Cardiac septum (tissue), 1 donor: ENCODE data around the gene INPP5A. TPM values are rescaled to one million over a fixed set of nuclear protein-coding genes. Genes with fewer than 3 reads are reported as not detected.
"Not testable (repeated sequence)": the region's sequence is repeated elsewhere in the genome, so short reads cannot be mapped to it uniquely, and the experiment has no call there.

Source experiments
- DNase-seq: peaks from one replicate; pipeline ENCODE4 v3.0.0-alpha.2; 2020; ENCODE audit warnings: low spot score
- intact Hi-C: fragments of 100-400 bp; cut with DNase I; formaldehyde crosslinking; loops from one replicate; pipeline ENCODE4 v1.14.0; 2022
- total RNA-seq: library from RNA; stranded (reverse); fragmentation: NEBNext Ultra II Directional; extraction: Animal tissue kit (Norgen Biotek cat#: 25700); gene quantifications from one replicate; pipeline ENCODE4 v1.2.1, GENCODE V29; 2021
- donor health status: DM: no; HTN: no; CAD: no.

INPP5A gene
- total RNA-seq, 1 donor from 2014 or later: 121 TPM

GRCh38 chr10:132698211-132698751, 160.7 kb downstream of the INPP5A start:
- peak; percentile 50 for DNase-seq
- intact Hi-C loops: no loop called here

- intact Hi-C loops: no loop called here
- DNase-seq: peak; percentile 55
Measured at GRCh38 chr10:132698761-132699391, 161.3 kb downstream of the INPP5A start.

- intact Hi-C loops: no loop called here
- peak; percentile 69 for DNase-seq
Measured at GRCh38 chr10:132699411-132700155, 162.0 kb downstream of the INPP5A start.

- intact Hi-C loops: no loop called here
- DNase-seq: peak; percentile 47
Measured at GRCh38 chr10:132700156-132701098, 162.8 kb downstream of the INPP5A start.

GRCh38 chr10:132701099-132701845, 163.7 kb downstream of the INPP5A start:
- intact Hi-C loops: no loop called here
- DNase-seq: peak; percentile 67

GRCh38 chr10:132701846-132702190, 164.2 kb downstream of the INPP5A start:
- no peak for DNase-seq
- intact Hi-C loops: no loop called here

GRCh38 chr10:132702601-132703418, 165.2 kb downstream of the INPP5A start:
- intact Hi-C loops: no loop called here
- peak; percentile 74 for DNase-seq

- no peak for DNase-seq
- intact Hi-C loops: no loop called here
Measured at GRCh38 chr10:132703419-132704007, 165.9 kb downstream of the INPP5A start.

- intact Hi-C loops: no loop called here
- DNase-seq: peak; percentile 73
Measured at GRCh38 chr10:132704008-132704814, 166.6 kb downstream of the INPP5A start.

- DNase-seq, intact Hi-C loops: not testable (repeated sequence)
Measured at GRCh38 chr10:132704815-132705064, 167.2 kb downstream of the INPP5A start.

GRCh38 chr10:132705173-132705572, 167.6 kb downstream of the INPP5A start:
- intact Hi-C loops: no loop called here

GRCh38 chr10:132705943-132706342, 168.4 kb downstream of the INPP5A start:
- intact Hi-C loops: no loop called here
- DNase-seq: no peak

More at GRCh38 chr10:132705173-132705572, 167.6 kb downstream of the INPP5A start:
- peak; percentile 74 for DNase-seq

- intact Hi-C loops: no loop called here
- peak; percentile 57 for DNase-seq
Measured at GRCh38 chr10:132706701-132707100, 169.1 kb downstream of the INPP5A start.

- peak; percentile 69 for DNase-seq
- intact Hi-C loops: no loop called here
Measured at GRCh38 chr10:132707121-132707775, 169.7 kb downstream of the INPP5A start.

- intact Hi-C loops: no loop called here
- DNase-seq: peak; percentile 66
Measured at GRCh38 chr10:132707776-132708171, 170.2 kb downstream of the INPP5A start.

- intact Hi-C loops: no loop called here
- DNase-seq: peak; percentile 61
Measured at GRCh38 chr10:132708441-132708840, 170.9 kb downstream of the INPP5A start.

GRCh38 chr10:132708936-132709335, 171.3 kb downstream of the INPP5A start:
- DNase-seq: peak; percentile 26
- intact Hi-C loops: no loop called here
